PC-3 (cell line): Measurements from ENCODE around the gene RABL3.
"Not testable (repeated sequence)": the region's sequence is repeated elsewhere in the genome, so short reads cannot be mapped to it uniquely, and the experiment has no call there.

Experiments used
- EZH2 ChIP-seq: fragments of 300-600 bp; sonication (generic); IDR thresholded peaks from one replicate; pipeline ENCODE4 v1.6.1; 2017; ENCODE audit warnings: antibody characterized with exemption, mild to moderate bottlenecking, low read length; ENCODE audit not compliant: unreplicated experiment
- EZH2phosphoT487 ChIP-seq: fragments of 300-600 bp; sonication (generic); IDR thresholded peaks from 2 replicates; pipeline ENCODE4 v1.6.1; 2018; ENCODE audit warnings: mild to moderate bottlenecking, antibody characterized with exemption, low read length, borderline replicate concordance
- TF ChIP-seq, protein P1 (sequence below): fragments of 300-600 bp; sonication (generic); conservative IDR thresholded peaks from 2 replicates; pipeline ENCODE4 v1.5.1; 2017; ENCODE audit warnings: antibody characterized with exemption, low read depth, mild to moderate bottlenecking, low read length

DNA sequence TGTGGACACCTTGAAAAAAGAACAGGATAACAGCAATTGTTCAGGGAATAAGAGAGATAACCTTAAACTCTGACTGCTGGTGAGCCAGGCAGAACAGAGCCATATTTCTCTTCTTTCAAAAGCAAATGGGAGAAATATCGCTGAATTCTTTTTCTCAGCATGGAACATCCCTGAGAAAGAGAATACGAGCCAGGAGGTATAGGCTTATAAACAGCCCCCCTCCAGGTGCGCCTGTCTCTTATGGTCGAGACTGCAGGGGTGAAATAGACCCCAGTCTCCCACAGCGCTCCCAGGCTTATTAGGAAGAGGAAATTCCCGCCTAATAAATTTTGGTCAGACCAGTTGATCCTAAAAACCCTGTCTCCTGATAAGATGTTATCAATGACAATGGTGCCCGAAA, 65.1 kb downstream of the RABL3 start:
- TF ChIP-seq, protein P1, sequence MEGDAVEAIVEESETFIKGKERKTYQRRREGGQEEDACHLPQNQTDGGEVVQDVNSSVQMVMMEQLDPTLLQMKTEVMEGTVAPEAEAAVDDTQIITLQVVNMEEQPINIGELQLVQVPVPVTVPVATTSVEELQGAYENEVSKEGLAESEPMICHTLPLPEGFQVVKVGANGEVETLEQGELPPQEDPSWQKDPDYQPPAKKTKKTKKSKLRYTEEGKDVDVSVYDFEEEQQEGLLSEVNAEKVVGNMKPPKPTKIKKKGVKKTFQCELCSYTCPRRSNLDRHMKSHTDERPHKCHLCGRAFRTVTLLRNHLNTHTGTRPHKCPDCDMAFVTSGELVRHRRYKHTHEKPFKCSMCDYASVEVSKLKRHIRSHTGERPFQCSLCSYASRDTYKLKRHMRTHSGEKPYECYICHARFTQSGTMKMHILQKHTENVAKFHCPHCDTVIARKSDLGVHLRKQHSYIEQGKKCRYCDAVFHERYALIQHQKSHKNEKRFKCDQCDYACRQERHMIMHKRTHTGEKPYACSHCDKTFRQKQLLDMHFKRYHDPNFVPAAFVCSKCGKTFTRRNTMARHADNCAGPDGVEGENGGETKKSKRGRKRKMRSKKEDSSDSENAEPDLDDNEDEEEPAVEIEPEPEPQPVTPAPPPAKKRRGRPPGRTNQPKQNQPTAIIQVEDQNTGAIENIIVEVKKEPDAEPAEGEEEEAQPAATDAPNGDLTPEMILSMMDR = not testable (repeated sequence)
- not testable (repeated sequence) for TF ChIP-seq EZH2phosphoT487, EZH2
